GM19467 (cell line): Measurements from ENCODE around the gene FYN.
"Not testable (repeated sequence)": the region's sequence is repeated elsewhere in the genome, so short reads cannot be mapped to it uniquely, and the experiment has no call there.

Source experiments
- ATAC-seq: cut with Tn5 transposase; IDR thresholded peaks from one replicate; pipeline ENCODE4 v1.9.1; 2021; ENCODE audit warnings: mild to moderate bottlenecking, moderate library complexity; ENCODE audit not compliant: unreplicated experiment

The FYN gene

DNA sequence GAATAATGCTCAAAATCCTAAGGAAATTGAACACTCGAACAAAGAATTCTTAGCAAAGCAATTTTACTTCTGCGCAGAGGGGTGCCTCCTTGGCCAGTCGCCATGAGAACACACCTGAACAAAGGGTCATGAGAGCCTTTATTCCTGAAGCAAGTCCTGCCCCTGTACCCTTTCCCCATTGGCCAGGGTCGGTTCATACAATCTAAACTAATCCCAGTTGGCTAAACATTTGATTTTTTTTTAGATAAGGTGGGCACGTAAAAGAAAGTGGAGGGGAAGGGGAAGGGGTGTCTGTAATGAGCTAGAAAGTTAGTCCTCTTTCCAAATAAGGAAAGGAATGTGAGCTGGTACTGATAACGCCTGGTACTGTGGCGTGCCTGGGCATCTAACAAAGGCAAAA lies 37.9 kb downstream of the FYN start:
- not testable (repeated sequence) for ATAC-seq

DNA sequence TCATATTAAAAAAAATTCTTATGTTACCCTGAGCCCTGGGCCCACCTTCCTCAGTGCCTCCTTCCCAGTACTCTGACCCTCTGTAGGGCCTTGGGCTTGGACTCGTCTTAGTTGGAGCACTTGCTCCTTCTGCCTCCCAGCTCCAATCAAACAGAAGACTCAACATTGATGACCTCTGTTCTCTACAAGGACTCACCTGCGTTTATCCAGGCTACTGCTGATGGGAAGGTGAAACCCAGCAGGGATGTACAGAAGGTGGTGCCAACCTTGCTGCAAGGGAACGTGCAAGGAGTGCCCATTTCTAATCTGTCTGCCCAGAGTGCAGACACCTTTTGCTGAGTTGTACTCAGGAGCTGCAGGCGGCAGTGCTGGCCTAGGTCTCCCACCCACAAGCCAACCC lies 38.9 kb downstream of the FYN start:
- ATAC-seq, result no peak

DNA sequence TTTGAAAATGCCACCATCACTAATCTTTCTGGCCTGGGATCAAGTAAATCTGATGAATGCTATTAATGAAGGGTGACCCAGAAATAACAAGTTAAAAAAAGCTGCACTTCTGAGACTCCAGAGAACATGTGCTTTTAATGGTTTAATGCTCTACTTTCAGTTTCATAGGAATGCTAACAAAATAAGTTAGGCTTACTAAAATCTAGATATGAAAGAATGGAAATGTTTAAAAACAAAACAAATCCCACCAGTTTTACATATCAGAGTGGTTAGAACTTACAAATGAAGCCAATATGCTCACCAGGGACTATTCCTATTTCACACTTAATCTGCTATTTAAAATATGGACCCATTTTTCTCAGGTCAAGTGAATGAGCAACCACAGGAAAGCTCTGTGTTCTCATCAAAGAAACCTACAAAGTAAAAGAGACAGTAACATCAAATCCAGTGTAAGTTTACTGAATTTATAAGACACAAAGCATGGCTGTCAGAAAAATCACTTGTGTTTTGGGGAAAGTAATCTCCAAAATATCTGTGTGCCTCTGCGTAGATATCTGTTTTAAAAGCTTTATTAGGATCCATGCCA lies 40.3 kb downstream of the FYN start:
- no peak for ATAC-seq

DNA sequence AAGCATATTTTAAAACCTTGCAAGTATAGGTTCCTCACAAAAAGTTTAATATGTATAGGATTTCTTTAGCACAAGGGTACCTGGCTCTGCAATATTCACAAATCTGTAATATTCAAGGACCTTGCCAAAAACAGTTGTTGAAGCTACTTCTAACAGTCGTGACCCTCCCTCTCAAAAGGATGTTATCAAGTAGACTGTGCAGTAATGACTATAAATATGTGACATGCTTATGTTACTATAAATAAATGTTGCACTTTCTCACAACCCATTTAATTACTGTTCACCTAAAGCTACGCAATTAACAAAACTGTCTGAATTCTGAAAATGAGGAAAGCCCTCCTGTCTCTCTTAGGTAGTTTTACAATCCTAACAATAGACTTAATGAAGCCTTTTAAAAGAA lies 41.8 kb downstream of the FYN start:
- no peak for ATAC-seq

DNA sequence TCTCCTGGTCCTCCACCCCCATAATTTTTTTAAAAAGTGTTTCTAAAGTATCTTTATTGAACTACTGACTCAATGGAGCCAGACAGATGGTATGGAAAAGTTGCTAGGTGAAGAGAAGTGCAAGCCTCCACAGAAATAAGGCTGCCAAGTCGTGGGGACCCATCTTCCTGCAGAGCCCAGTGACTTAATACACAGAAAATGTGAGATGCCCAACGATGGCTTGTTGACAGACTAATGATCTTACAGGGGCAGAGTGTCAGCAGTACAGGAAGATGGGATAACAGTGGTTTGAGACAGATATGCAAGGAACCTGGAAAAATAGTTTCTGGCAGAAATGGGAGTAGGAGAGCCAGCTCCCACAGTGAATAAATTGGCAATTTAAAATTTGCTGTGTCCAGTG lies 43.3 kb downstream of the FYN start:
- no peak for ATAC-seq

DNA sequence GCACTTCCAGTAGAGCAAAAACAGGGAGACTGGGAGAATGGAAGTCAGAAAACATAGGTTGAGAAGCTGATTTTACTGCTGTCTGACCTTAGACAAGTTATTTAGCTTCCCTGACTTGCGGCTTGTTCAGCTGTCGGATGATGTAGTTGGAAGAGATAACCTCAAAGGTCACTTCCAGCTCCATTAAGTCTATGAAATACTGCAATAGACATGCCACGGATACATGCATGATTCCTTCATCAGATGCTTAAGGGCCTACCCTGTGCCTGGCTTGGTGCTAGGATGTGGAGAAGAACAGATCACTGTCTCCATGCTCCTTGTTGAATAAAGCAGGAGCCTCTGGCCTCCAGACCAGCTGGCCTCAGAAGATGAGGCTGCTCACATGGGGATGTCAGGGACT lies 43.7 kb downstream of the FYN start:
- ATAC-seq, result no peak

DNA sequence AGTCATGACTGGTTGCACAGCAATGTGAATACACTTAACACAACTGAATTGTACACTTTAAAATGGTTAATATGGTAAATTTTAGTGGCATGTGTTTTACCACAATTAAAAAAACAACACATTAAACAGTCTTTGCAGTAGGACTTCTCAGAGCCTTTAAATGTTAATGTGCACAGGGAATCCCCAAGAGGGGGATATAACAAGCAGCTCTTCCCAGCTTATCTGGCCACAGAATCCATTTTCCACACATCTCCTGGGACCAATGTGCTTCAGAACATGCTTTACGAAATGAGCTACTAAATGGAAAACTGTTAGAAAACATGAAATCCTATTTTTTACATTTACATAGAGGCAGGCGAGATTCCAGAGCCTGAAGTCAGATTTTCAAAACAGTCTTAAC lies 44.4 kb downstream of the FYN start:
- ATAC-seq, result no peak

DNA sequence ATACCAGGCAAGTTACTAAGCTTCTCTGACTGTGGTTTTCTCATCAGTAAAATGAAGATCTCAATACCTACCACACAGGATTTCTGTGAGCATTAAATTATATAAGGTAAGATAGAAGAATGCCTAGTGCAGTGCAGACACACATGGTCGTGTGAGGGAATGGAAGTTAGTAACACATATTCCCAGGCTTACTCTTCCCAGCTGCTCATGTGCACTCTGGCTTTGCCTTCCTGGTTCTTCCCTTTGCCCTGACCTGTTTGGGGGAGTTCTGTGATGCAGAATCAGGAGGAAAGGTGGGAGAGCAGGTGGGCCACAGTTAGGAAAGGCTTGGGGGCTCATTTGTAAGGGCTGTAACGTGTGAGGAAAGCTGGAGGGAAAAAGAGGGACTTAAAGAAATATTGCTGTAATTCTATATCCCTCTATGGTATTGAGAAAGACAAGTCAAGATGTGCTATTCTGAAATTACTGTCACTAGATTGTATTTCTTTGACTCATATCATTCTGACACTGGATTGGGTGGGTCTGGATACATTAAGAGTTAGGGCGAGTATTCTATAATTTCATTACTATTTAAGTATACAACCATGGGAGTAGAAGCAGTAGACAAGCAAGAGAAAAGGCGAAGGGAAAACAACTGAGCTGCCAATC lies 47.7 kb downstream of the FYN start:
- ATAC-seq, result no peak

DNA sequence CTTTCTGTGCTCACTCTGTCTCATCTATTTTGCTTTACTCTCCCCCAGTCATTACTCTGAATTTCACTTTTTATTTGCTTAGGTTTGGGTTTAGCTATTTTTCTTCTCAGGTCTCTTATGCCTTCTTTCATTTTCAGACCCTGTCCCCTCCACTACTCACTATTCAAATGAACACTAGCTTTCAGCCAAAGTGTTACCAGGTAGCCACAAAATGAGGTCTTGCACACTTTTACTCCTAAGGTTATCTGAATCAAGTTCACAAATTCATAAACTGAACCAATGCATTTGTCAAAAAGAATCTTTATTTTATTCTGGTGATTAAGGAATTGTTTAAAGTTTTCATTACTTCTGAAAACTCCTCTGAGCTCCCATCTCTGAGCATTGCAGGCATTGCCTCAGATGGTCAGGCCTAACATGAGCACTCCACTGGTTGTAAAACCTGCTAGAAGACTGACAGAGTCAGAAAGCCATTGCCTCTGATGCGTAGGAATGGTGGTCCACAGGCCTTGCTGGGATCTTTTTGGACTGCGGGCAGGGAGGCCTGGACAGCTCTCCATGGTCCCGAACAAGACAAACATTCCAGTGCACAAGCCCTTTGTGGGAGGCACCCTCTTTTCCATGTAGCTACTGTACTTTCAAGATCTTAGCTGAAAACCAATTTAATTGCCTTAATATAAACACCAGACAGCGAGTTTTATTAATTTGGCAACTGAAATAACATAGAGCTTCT lies 48.5 kb downstream of the FYN start:
- ATAC-seq, result peak; percentile 87

DNA sequence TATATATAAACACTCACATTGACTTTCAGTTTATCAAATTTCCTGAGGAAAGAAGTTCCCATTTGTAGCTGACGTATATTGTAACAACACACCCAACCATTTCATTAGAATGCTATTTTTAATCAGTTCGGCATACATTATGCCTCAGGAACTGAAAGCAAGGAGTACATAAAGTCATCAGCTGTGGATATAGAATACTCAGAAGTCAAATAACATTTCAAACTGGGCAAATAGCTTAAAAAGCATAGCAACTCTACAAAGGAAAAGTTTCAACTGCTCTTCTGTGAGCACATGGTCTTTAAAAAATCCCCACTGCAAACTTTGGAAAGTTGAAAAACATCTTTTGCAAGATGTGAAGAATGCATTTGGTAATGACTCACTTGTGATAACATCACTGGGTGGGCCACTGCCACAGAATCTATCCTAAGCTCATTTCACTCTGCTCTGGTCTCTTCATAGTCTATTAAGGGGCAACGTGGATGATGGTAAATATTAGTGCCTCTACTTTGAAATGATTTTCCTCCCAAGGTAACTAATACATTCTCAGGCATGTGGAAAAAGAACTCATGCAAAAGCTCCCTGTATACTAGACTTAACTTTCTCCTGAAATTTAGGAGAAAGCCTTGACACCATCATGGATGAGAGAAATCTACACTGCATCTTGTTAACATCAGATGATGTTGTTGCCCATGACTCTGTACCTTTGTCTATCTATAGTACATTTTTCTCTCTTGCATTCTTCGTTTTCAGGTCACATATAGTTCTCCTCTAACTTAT lies 49.2 kb downstream of the FYN start:
- no peak for ATAC-seq

DNA sequence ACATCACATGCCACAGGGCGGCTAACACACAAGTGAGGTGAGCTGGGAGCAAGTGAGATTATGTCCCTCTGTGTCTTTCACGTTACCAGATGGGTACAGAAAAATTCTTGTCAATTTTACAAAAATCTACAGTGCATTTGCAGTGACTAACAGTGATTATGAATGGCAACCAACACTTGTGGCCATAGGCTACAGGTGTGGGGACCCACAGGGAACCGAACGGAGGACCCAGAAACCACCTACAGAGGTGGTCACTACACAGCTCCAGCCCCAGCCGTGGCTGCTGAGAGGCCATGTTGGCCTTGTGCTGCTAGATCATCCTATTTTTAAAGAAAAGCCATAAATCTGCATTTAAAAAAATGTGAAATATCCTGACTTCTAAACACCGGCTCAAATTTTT lies 50.2 kb downstream of the FYN start:
- no peak for ATAC-seq

DNA sequence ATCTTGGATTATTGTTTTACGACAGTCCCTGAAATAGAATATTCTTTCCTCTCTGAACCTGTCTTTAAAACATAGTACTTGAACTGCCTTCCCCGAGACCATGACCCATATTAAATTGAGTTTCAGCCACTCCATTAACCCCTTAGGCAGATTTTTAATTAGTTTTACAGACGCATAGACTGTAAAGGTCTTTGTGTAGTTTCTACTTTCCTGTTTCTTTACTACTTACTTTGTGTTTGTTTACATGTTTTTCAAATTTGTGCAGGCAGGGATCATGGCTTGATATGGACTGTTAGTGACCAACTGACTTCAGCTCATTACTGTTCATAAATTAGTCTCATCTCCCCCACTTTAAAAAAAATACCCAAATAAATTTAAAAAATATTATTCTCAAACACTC lies 53.8 kb downstream of the FYN start:
- no peak for ATAC-seq

DNA sequence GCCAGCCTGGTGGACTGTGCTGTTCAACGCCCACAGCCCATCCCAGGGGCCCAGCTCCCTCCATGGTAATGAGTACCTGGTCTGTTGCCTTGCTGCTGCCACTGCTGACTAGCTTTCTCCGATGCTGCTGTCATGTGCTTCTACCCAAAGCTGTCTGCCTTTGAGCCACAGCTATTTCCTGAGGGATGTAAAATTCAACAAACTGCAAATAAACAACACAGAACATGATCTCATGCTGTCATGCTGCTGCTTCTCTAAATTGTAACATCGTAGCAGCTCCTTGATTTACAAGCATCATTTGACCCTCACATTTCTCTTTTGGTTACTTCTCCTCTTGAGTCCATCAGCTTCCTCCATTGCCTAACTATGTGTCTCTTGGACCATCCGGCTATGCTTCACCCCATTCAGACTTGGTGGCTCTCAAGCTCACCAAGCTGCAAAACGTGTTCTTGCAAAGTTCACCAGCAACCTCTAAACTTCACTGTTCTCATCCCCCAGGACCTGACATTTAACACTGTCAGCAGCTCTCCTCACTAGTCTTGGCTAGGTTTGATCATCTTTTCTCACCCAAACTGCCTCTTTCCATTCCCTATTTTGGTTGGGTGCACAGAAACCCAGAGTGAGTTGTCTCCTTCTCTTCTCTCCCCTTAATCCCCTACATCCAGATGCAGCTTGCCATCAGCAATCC lies 54.6 kb downstream of the FYN start:
- no peak for ATAC-seq

DNA sequence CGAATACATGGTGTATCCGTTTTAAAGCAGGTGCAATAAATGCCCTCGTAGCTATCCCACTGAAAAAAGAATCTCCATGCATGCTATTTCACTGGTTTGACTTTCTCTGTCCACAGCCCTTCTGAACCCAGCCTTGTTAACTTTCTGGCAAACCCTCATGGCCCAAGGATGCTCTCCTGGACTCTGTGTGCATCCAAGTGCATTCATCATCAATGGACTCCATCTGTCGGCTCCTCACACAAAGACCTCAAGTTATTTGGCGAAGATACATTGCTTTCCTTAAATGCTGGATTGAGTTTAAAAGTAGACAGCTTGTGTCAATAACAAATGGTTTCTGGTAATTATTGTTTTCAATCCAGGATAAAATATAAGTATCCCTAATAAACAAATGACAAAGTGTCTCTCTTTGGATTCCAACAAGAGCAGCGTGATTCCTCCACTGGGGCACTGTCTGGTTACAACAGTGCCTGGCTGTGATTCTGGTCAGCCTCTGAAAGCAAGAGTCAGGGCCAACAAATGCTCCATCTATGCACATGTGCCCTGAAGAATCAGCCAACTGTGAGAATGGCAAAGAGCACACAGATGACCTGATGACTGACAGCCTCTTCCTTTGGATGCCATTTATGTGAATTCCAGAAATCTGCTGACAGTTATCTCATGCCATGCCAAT lies 55.7 kb downstream of the FYN start:
- no peak for ATAC-seq

DNA sequence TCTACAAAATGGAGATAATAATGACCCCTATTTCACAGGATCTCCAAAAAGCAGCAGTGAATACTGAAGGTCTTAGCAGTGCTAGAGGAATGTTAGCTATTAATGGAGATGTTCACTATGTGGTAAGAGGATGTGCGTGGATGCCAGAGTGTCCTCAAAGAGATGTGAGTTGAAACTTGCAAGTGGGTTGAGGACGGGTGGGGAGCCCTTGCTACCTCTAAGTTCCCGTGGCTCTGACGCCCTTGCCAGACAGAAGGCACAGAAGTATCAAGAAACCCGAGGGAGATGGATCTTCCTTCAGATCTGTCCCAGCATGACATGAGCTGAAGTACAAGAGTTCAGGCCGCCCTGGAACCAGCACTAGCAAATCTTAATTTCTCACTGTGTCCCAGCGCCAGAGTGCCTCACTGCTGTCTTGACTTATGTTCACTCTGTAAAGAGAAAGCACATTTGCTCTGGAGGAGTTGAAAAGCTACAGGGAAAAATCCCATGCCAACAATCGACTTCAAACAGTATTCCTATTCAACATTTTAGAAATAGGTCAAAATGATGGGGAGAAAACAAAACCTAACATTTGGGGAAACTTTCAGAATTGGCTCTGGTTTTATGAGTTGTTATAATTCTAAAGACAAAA lies 59.5 kb downstream of the FYN start:
- ATAC-seq, result no peak

DNA sequence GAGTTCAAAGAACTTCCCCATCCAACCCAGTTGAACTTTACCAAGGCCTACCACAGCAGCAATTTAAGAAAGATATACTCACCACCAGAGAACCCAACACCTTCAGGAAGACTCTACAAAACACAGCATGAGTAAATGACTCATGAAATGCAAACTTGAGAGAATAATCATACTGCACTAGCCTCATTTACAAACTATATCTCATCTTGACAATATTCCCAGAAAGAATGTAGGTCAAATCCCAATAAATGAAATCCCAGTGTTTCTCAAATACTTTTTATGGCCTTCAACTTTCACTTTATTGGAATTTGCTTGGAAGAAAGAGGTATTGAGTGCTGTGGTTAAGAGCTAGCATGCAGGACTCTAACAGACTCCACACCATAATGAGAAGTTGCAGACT lies 60.0 kb downstream of the FYN start:
- ATAC-seq, result no peak

DNA sequence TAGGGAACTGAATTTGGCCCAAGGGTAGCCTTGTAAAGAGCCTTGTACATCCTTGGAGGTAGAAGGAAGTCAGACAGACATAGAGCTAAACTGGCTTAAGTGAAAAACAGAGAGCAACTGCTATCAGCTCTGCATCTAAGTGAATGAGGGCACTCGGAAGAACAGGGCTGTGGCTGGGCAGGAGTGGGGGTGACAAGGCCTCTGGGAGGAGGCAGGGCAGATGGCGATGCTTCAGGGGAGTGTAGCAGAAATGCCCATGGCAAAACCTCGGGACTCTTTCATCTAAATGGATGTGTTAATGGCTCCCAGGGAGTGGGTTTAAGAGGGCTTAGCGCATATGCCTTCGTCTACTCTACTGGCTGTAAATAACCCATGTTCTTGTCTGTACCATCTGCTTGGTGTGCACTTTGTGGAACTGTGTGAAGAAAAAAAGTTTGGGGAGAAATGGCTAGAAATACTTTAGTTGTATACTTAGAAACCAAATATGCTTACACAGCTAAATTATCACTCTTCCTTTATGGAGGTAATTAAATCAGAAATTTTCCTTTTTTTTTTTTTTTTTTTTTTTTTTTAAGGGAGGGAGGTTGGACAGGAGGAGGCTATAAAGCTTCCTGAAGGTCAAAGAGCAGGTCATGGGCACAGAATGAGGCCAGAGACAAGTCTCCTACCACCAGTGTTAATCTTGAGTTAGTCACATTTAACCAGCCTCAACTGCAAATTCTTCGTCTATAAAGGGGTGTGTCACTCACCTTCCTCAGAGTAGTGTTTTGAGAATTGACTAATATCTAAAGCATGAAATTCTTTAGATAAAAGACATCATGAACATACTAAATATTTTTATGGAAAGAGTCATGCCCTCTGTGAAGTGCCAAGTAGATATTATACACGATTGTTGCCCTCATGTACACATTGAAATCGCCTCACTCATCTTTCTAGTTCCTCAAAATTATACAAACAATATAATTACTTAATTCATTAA lies 60.9 kb downstream of the FYN start:
- no peak for ATAC-seq

DNA sequence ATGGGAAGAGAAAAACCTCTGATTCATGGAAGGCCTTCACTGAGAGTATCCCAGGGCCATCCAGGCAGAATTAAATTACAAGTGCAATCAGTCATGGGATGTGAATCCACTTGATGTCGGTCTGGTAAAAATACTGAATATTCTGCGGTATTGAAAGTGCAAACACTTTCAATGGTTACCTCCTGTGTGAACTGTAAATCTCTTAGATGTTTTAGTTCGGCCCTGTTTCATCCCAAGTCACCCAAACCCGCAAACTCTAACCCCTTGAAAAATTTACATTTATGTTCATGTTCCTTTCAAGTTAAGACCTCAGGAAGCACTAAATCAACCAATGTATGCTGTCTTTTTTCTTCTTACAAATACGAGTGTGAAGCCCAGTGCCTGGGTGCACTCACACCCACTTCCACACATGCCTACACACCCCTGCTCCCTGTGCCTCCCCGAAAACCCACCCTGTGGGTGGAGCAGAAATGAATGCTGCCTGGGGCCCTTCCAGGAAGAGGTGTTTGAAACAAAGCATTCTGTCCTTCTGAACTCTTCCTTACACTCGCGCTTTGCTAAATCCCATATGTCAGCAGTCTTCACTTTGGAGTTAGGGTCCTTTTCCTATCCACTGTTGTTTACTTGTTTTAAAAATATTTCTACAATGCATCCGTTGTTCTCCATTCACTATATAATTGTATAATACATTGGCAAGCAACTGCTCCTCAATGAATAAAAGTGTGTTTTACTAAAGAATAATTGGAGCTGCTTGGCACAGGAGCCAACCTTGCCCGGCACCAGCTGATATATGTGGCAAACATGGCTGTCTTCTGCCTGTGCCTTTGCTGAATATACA lies 62.7 kb downstream of the FYN start:
- no peak for ATAC-seq
